ENCODE measurements around the gene DLG2.
"Not testable (repeated sequence)": the region's sequence is repeated elsewhere in the genome, so short reads cannot be mapped to it uniquely, and the experiment has no call there.

Gene DLG2

GRCh38 chr11:84412862-84413261 lies 1214.3 kb downstream of the DLG2 start:
- DNase-seq = no peak

GRCh38 chr11:84408946-84409411 lies 1218.2 kb downstream of the DLG2 start:
- DNase-seq = no peak

GRCh38 chr11:84407091-84407490 lies 1220.1 kb downstream of the DLG2 start:
- DNase-seq = no peak

- no peak for DNase-seq
Measured at GRCh38 chr11:84398017-84398626, 1229.0 kb downstream of the DLG2 start.

GRCh38 chr11:84396521-84396920 lies 1230.6 kb downstream of the DLG2 start:
- no peak for DNase-seq

GRCh38 chr11:84390441-84391078 lies 1236.6 kb downstream of the DLG2 start:
- DNase-seq = no peak

GRCh38 chr11:84389696-84390095 lies 1237.4 kb downstream of the DLG2 start:
- DNase-seq = no peak

- DNase-seq = no peak
Measured at GRCh38 chr11:84384731-84385130, 1242.4 kb downstream of the DLG2 start.

- DNase-seq = no peak
Measured at GRCh38 chr11:84383576-84383975, 1243.6 kb downstream of the DLG2 start.

GRCh38 chr11:84381666-84382065 lies 1245.5 kb downstream of the DLG2 start:
- DNase-seq = no peak

GRCh38 chr11:84372381-84372950 lies 1254.7 kb downstream of the DLG2 start:
- no peak for DNase-seq

GRCh38 chr11:84358034-84358433 lies 1269.1 kb downstream of the DLG2 start:
- DNase-seq = no peak

- no peak for DNase-seq
Measured at GRCh38 chr11:84355911-84356310, 1271.2 kb downstream of the DLG2 start.

GRCh38 chr11:84345597-84345996 lies 1281.5 kb downstream of the DLG2 start:
- DNase-seq = no peak

GRCh38 chr11:84345027-84345426 lies 1282.1 kb downstream of the DLG2 start:
- DNase-seq = no peak

- DNase-seq = no peak
Measured at GRCh38 chr11:84339796-84340195, 1287.3 kb downstream of the DLG2 start.

- DNase-seq = no peak
Measured at GRCh38 chr11:84333221-84333620, 1293.9 kb downstream of the DLG2 start.

- DNase-seq = no peak
Measured at GRCh38 chr11:84322211-84322610, 1304.9 kb downstream of the DLG2 start.

GRCh38 chr11:84319863-84320262 lies 1307.3 kb downstream of the DLG2 start:
- DNase-seq = no peak

GRCh38 chr11:84316866-84317555 lies 1310.1 kb downstream of the DLG2 start:
- no peak for DNase-seq

- DNase-seq = no peak
Measured at GRCh38 chr11:84313830-84314359, 1313.2 kb downstream of the DLG2 start.

- no peak for DNase-seq
Measured at GRCh38 chr11:84310268-84310667, 1316.9 kb downstream of the DLG2 start.

GRCh38 chr11:84308491-84308890 lies 1318.7 kb downstream of the DLG2 start:
- not testable (repeated sequence) for DNase-seq

- DNase-seq = no peak
Measured at GRCh38 chr11:84300092-84300491, 1327.1 kb downstream of the DLG2 start.

Measured in stimulated activated CD4-positive, alpha-beta T cell treated with anti-CD3 and anti-CD28 coated beads, Interleukin-12 subunit alpha, Interleukin-12 subunit beta, amount 100 ng/mL, for 4 hours (primary cell).